Posterior cingulate gyrus (tissue), 11 donors: Measurements from ENCODE around the gene EFCAB11.

ENCODE experiments used
- DNase-seq, 10 donors: peaks; one replicate each; pipeline versions ENCODE4 v3.0.0 to v3.0.0-alpha.2; 2020 to 2021; ENCODE audit warnings: mixed read lengths in 3 of 10
- intact Hi-C: fragments of 100-400 bp; cut with DNase I; formaldehyde crosslinking; loops from one replicate; pipeline ENCODE4 v1.15.1; 2023

Gene EFCAB11

DNA sequence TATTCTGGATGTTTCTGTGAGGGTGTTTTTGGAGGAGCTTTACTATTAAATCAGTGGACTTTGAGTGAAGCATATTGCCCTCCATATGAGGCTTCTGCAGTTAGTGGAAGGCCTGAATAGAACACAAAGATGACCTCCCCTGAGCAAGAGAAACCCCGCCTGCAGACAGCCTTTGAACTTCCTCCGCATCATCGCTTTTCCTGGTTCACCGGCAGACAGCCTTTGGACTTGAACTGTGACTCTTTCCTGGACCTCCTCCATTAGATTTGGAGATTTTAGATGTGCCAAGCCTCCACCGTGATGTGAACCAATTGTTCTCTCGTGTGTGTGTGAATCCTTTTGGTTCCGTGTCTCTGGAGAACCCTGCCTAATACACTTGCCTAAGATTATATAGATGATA is 208.4 kb downstream of the EFCAB11 start:
- DNase-seq, result no peak
- intact Hi-C loops, result no loop called here
